Esophagus muscularis mucosa (tissue), 3 donors: ENCODE results near the gene NME7.

Experiments
- POLR2A ChIP-seq: fragments of 450-650 bp; IDR thresholded peaks from one replicate; pipeline ENCODE4 v1.6.1; 2017; ENCODE audit warnings: antibody characterized with exemption, moderate library complexity, mild to moderate bottlenecking, low read depth
- POLR2AphosphoS5 ChIP-seq, 2 donors: sonication (generic); formaldehyde crosslinking; IDR thresholded peaks; one replicate each; pipeline ENCODE4 v1.6.1; 2017; ENCODE audit warnings: antibody characterized with exemption in 2 of 2
- TF ChIP-seq, protein P1 (sequence below), 3 experiments: fragments of 200-600 bp in 2 of 3; fragments of 450-650 bp in 1 of 3; sonication (generic) in 2 of 3; IDR thresholded peaks; one replicate each; pipeline ENCODE4 v1.5.1; 2017 to 2019; ENCODE audit warnings: antibody characterized with exemption in 3 of 3, mild to moderate bottlenecking in 2 of 3, moderate library complexity in 1 of 3

GRCh38 chr1:169149555-169150286 is 217.9 kb downstream of the NME7 start:
- TF ChIP-seq, protein P1, sequence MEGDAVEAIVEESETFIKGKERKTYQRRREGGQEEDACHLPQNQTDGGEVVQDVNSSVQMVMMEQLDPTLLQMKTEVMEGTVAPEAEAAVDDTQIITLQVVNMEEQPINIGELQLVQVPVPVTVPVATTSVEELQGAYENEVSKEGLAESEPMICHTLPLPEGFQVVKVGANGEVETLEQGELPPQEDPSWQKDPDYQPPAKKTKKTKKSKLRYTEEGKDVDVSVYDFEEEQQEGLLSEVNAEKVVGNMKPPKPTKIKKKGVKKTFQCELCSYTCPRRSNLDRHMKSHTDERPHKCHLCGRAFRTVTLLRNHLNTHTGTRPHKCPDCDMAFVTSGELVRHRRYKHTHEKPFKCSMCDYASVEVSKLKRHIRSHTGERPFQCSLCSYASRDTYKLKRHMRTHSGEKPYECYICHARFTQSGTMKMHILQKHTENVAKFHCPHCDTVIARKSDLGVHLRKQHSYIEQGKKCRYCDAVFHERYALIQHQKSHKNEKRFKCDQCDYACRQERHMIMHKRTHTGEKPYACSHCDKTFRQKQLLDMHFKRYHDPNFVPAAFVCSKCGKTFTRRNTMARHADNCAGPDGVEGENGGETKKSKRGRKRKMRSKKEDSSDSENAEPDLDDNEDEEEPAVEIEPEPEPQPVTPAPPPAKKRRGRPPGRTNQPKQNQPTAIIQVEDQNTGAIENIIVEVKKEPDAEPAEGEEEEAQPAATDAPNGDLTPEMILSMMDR (IDR thresholded peaks at IDR 0.05) = no peak
- TF ChIP-seq POLR2A = no peak
- no peak for TF ChIP-seq POLR2AphosphoS5 (IDR thresholded peaks at IDR 0.05)
